A549 (cell line): ENCODE results near the gene CAV1. TPM values are rescaled to one million over a fixed set of nuclear protein-coding genes. Genes with fewer than 3 reads are reported as not detected.

Experiments used
- ATAC-seq, 2 experiments: fragments of 200-7000 bp in 1 of 2; fragments of >200 bp in 1 of 2; cut with Nextera tagmentation in 1 of 2; cut with Tn5 transposase in 1 of 2; 3 replicates each; pipeline versions ENCODE4 v1.8.0 to v1.9.1; 2018 to 2020; ENCODE audit warnings: mild to moderate bottlenecking in 1 of 2, moderate library complexity in 1 of 2
- CTCF ChIA-PET: fragments of 300-600 bp; sonication (Branson Sonifier 250); formaldehyde crosslinking; extraction: SDS; loops from one replicate; lab custom pipeline; 2021; ENCODE audit warnings: antibody characterized with exemption, inconsistent platforms; lab: Yijun Ruan, JAX
- POLR2A ChIA-PET: fragments of 350-600 bp; formaldehyde crosslinking; extraction: SDS; loops from one replicate; lab custom pipeline; 2021; ENCODE audit warnings: antibody characterized with exemption, inconsistent platforms; lab: Yijun Ruan, JAX
- DNase-seq, 2 experiments: peaks; one replicate each; pipeline versions ENCODE4 v3.0.0 to v3.0.0-alpha.2; 2011 to 2016; ENCODE audit warnings: low read depth in 1 of 2, low spot score in 1 of 2
- FAIRE-seq: peaks from 2 replicates; lab custom pipeline; 2011; peaks lifted over from hg19 to GRCh38; lab: Jason Lieb, UNC
- H3K27ac ChIP-seq, 2 experiments: fragments of >200 bp; sonication (Bioruptor Twin); formaldehyde crosslinking; 3 replicates each; pipeline ENCODE4 v1.5.1; 2016 to 2017
- H3K4me1 ChIP-seq: fragments of >200 bp; sonication (Bioruptor Twin); formaldehyde crosslinking; 3 replicates; pipeline ENCODE4 v1.6.1; 2016
- H3K4me2 ChIP-seq: fragments of >200 bp; sonication (Bioruptor Twin); formaldehyde crosslinking; 3 replicates; pipeline ENCODE4 v1.6.1; 2016
- H3K4me3 ChIP-seq: fragments of >200 bp; sonication (Bioruptor Twin); formaldehyde crosslinking; 3 replicates; pipeline ENCODE4 v1.5.1; 2016
- H3K9me3 ChIP-seq: fragments of >200 bp; sonication (Bioruptor Twin); formaldehyde crosslinking; 3 replicates; pipeline ENCODE4 v1.6.1; 2016
- ATOH8 ChIP-seq: fragments of 250-450 bp; sonication (Bioruptor Pico); IDR thresholded peaks from 2 replicates; pipeline ENCODE4 v1.5.0; 2020; ENCODE audit warnings: low read depth, mild to moderate bottlenecking, moderate library complexity
- BHLHE40 ChIP-seq: IDR thresholded peaks from 2 replicates; pipeline ENCODE4 v1.6.1; 2012; ENCODE audit warnings: low read depth, low read length, inconsistent platforms
- CBX2 ChIP-seq: fragments of 200-600 bp; sonication (generic); IDR thresholded peaks from 2 replicates; pipeline ENCODE4 v1.6.1; 2016; ENCODE audit warnings: low read depth, mild to moderate bottlenecking, borderline replicate concordance
- CEBPB ChIP-seq, 2 experiments: fragments of >200 bp in 1 of 2; sonication (Bioruptor Twin) in 1 of 2; formaldehyde crosslinking in 1 of 2; IDR thresholded peaks; 2 replicates each; pipeline ENCODE4 v1.6.1; 2012 to 2016
- CHD2 ChIP-seq: fragments of 150-350 bp; IDR thresholded peaks from 2 replicates; pipeline ENCODE4 v1.6.1; 2014; ENCODE audit warnings: low read length; ENCODE audit not compliant: partially characterized antibody
- CTCF ChIP-seq: fragments of >200 bp; sonication (Bioruptor Twin); formaldehyde crosslinking; IDR thresholded peaks from 3 replicates; pipeline ENCODE4 v1.5.1; 2016
- E2F6 ChIP-seq: IDR thresholded peaks from 2 replicates; pipeline ENCODE4 v1.6.1; 2012; ENCODE audit warnings: low read depth, borderline replicate concordance
- EP300 ChIP-seq, 2 experiments: fragments of >200 bp; sonication (Bioruptor Twin); formaldehyde crosslinking; IDR thresholded peaks; 2 replicates in 1 of 2; 3 replicates in 1 of 2; pipeline ENCODE4 v1.6.1; 2016 to 2017
- FOSL2 ChIP-seq, 2 experiments: fragments of 450-650 bp in 1 of 2; fragments of >200 bp in 1 of 2; sonication (Bioruptor Twin) in 1 of 2; formaldehyde crosslinking; IDR thresholded peaks; 2 replicates each; pipeline versions ENCODE4 v1.5.0 to v1.6.1; 2016 to 2020; ENCODE audit warnings: mild to moderate bottlenecking in 1 of 2, moderate library complexity in 1 of 2
- FOXS1 ChIP-seq: fragments of 250-450 bp; sonication (Bioruptor Pico); IDR thresholded peaks from 2 replicates; pipeline ENCODE4 v1.5.0; 2020; ENCODE audit warnings: mild to moderate bottlenecking, moderate library complexity
- HEYL ChIP-seq: fragments of 250-450 bp; sonication (Bioruptor Pico); IDR thresholded peaks from 2 replicates; pipeline ENCODE4 v1.8.0; 2021; ENCODE audit warnings: mild to moderate bottlenecking, moderate library complexity
- HOXA7 ChIP-seq: fragments of 250-450 bp; sonication (Bioruptor Pico); IDR thresholded peaks from 2 replicates; pipeline ENCODE4 v1.5.0; 2020; ENCODE audit warnings: mild to moderate bottlenecking, moderate library complexity
- HOXB5 ChIP-seq: fragments of 250-450 bp; sonication (Bioruptor Pico); IDR thresholded peaks from 2 replicates; pipeline ENCODE4 v1.5.0; 2020; ENCODE audit warnings: mild to moderate bottlenecking, moderate library complexity
- MAX ChIP-seq: IDR thresholded peaks from 2 replicates; pipeline ENCODE4 v1.6.1; 2012
- MYC ChIP-seq: IDR thresholded peaks from 2 replicates; pipeline ENCODE4 v1.6.1; 2012; ENCODE audit warnings: mild to moderate bottlenecking, inconsistent platforms, low read length, improper control_type of control experiment, borderline replicate concordance
- PHF8 ChIP-seq: fragments of 200-600 bp; sonication (generic); IDR thresholded peaks from 2 replicates; pipeline ENCODE4 v1.6.1; 2016; ENCODE audit warnings: low read depth, mild to moderate bottlenecking, antibody characterized with exemption, moderate library complexity, borderline replicate concordance
- POLR2A ChIP-seq: IDR thresholded peaks from 2 replicates; pipeline ENCODE4 v1.6.1; 2012; ENCODE audit warnings: mild to moderate bottlenecking, low read length
- RCOR1 ChIP-seq: fragments of 150-350 bp; IDR thresholded peaks from 2 replicates; pipeline ENCODE4 v1.6.1; 2014; ENCODE audit warnings: antibody characterized with exemption, low read length, low read depth
- RFX5 ChIP-seq: fragments of 450-650 bp; IDR thresholded peaks from 2 replicates; pipeline ENCODE4 v1.7.1; 2014; ENCODE audit warnings: antibody characterized with exemption, mild to moderate bottlenecking, moderate library complexity
- RNF2 ChIP-seq: fragments of 200-600 bp; sonication (generic); IDR thresholded peaks from 2 replicates; pipeline ENCODE4 v1.6.1; 2016; ENCODE audit warnings: low read depth, mild to moderate bottlenecking, antibody characterized with exemption, moderate library complexity, borderline replicate concordance
- SREBF2 ChIP-seq: fragments of 450-650 bp; IDR thresholded peaks from 2 replicates; pipeline ENCODE4 v1.6.1; 2014; ENCODE audit warnings: mild to moderate bottlenecking, moderate library complexity
- TFCP2L1 ChIP-seq: fragments of 250-450 bp; sonication (Bioruptor Pico); IDR thresholded peaks from 2 replicates; pipeline ENCODE4 v1.5.0; 2021; ENCODE audit warnings: mild to moderate bottlenecking
- TP53 ChIP-seq: fragments of 250-450 bp; sonication (Bioruptor Pico); IDR thresholded peaks from 2 replicates; pipeline ENCODE4 v1.5.0; 2021; ENCODE audit warnings: mild to moderate bottlenecking, moderate library complexity
- USF2 ChIP-seq: fragments of 450-650 bp; IDR thresholded peaks from 2 replicates; pipeline ENCODE4 v1.6.1; 2014; ENCODE audit warnings: antibody characterized with exemption
- ZC3H11A ChIP-seq: fragments of 450-650 bp; IDR thresholded peaks from 2 replicates; pipeline ENCODE4 v1.6.1; 2014; ENCODE audit warnings: antibody characterized with exemption, mild to moderate bottlenecking
- ZSCAN20 ChIP-seq: fragments of 250-450 bp; sonication (Bioruptor Pico); IDR thresholded peaks from 2 replicates; pipeline ENCODE4 v1.8.0; 2022; ENCODE audit warnings: mild to moderate bottlenecking, moderate library complexity
- WGBS: methylation state at CpG from one replicate; pipeline ENCODE4 v1.1.6; 2017; ENCODE audit errors: missing lambda C conversion rate; 5-methylcytosine and 5-hydroxymethylcytosine counted together
- polyA plus RNA-seq, 4 experiments: library from polyadenylated mRNA; depleted of rRNA in 3 of 4; stranded (reverse); fragments of >200 nt; fragmentation: RNase III in 1 of 4; extraction: RNeasy Plus Mini Kit Qiagen cat#74134 plus additional on column Dnase treatment in 1 of 4; gene quantifications; 2 replicates in 3 of 4; 3 replicates in 1 of 4; pipeline ENCODE4 v1.2.3, GENCODE V29; 2011 to 2017

Gene CAV1
- polyA plus RNA-seq, 2 of the 4 experiments (the other 2 are of a cell fraction) = 365 to 493 TPM

GRCh38 chr7:116517626-116518025 lies 7.2 kb upstream of the CAV1 start:
- Histone ChIP-seq H3K4me1 (peaks cover 38% of the 10 kb centered on the region), H3K4me2 (no peak overlapping the region), H3K4me3 (no peak overlapping the region), H3K9me3 (no peaks in the 10 kb centered on the region), H3K27ac (peak overlapping the region in 1 of 2 experiments; percentile 62; a peak in 3 of 6 replicates)
- no peak for TF ChIP-seq EP300 (IDR thresholded peaks at IDR 0.05)
- TF ChIP-seq ZC3H11A = no peak
- no peak for TF ChIP-seq RCOR1
- no peak for TF ChIP-seq ATOH8 (CRISPR knock-in tag)
- TF ChIP-seq TP53 = no peak
- TF ChIP-seq HOXA7 (CRISPR knock-in tag) = no peak
- TF ChIP-seq CBX2 = no peak
- TF ChIP-seq CTCF = no peak
- no peak for TF ChIP-seq BHLHE40
- no peak for TF ChIP-seq RNF2
- no peak for TF ChIP-seq RFX5
- TF ChIP-seq ZSCAN20 (CRISPR knock-in tag) = no peak
- TF ChIP-seq HOXB5 = no peak
- POLR2A ChIA-PET = no interaction called here
- 93% methylated on average over 1 of the region's 1 CpG for WGBS
- CTCF ChIA-PET = no interaction called here
- ATAC-seq = no peak
- FAIRE-seq = peak; percentile 59
- DNase-seq = no peak

GRCh38 chr7:116518961-116519360 lies 5.9 kb upstream of the CAV1 start:
- FAIRE-seq (no peak), ATAC-seq (no peak), DNase-seq (no peak)
- Histone ChIP-seq H3K4me3 (no peak overlapping the region), H3K4me2 (no peak overlapping the region), H3K9me3 (no peaks in the 10 kb centered on the region), H3K27ac (peak overlapping the region in 1 of 2 experiments; percentile 34; a peak in 2 of 6 replicates), H3K4me1 (peaks cover 41% of the 10 kb centered on the region)
- TF ChIP-seq TFCP2L1 (CRISPR knock-in tag) (no peak), ZSCAN20 (CRISPR knock-in tag) (no peak), FOSL2 (IDR thresholded peaks at IDR 0.05) (no peak), FOSL2 (CRISPR knock-in tag; IDR thresholded peaks at IDR 0.05) (no peak), SREBF2 (no peak), BHLHE40 (no peak), E2F6 (no peak), CHD2 (no peak)
- ChIA-PET CTCF (interaction anchor here (1.0 to 1.5 kb wide), 2 partner anchors 17 to 259 kb away, joined by 3 to 4 read pairs; no protein-coding TSS in a partner anchor), POLR2A (no interaction called here)

GRCh38 chr7:116521046-116521664 lies 3.7 kb upstream of the CAV1 start:
- no peak for FAIRE-seq
- POLR2A ChIA-PET = interaction anchor here (1.0 to 2.2 kb wide), 4 partner anchors 9 to 249 kb away, joined by 3 to 13 read pairs (median 4); partner anchors contain the start of gene CAV2
- CTCF ChIA-PET = interaction anchor here (0.6 to 1.8 kb wide), 9 partner anchors 10 to 286 kb away, joined by 3 to 11 read pairs (median 3); no protein-coding TSS in a partner anchor

More at GRCh38 chr7:116521046-116521664, 3.7 kb upstream of the CAV1 start:
- DNase-seq (no peak), ATAC-seq (no peak)
- WGBS = 70% methylated on average over 6 of the region's 6 CpGs
- H3K27ac ChIP-seq = peak overlapping the region; percentile 99
- H3K4me2 ChIP-seq = peak overlapping the region; percentile 98; the same call in 1 of the 3 replicates
- peaks cover 33% of the 10 kb centered on the region for H3K4me1 ChIP-seq
- no peak overlapping the region for H3K4me3 ChIP-seq
- H3K9me3 ChIP-seq = no peaks in the 10 kb centered on the region
- TF ChIP-seq RNF2 (no peak), MYC (no peak), USF2 (no peak), CEBPB (IDR thresholded peaks at IDR 0.05) (no peak; a peak in 1 of 4 replicates), PHF8 (no peak), CTCF (no peak), FOXS1 (CRISPR knock-in tag) (no peak), RCOR1 (no peak), POLR2A (no peak), ATOH8 (CRISPR knock-in tag) (no peak), BHLHE40 (no peak), EP300 (IDR thresholded peaks at IDR 0.05) (no peak), MAX (no peak), HEYL (CRISPR knock-in tag) (no peak)
